Heart right ventricle (tissue), 16 donors: ENCODE results near the gene GOT1. TPM values are rescaled to one million over a fixed set of nuclear protein-coding genes. Genes with fewer than 3 reads are reported as not detected.

Source experiments
- ATAC-seq, 8 donors: fragments of 200-7000 bp; cut with Tn5 transposase; one replicate each; pipeline ENCODE4 v1.9.1; 2020; ENCODE audit warnings: mild to moderate bottlenecking in 8 of 8, moderate library complexity in 8 of 8, moderate number of reproducible peaks in 1 of 8
- DNase-seq, 2 donors: peaks; one replicate each; pipeline ENCODE4 v3.0.0-alpha.2; 2020
- H3K27ac ChIP-seq, 10 donors: fragments of 200-600 bp; sonication (generic) in 2 of 10; one replicate each; pipeline versions ENCODE4 v1.5.0 to v1.8.0; 2020 to 2022; ENCODE audit warnings: mild to moderate bottlenecking in 3 of 10
- H3K27me3 ChIP-seq, 7 donors: fragments of 200-600 bp; one replicate each; pipeline ENCODE4 v1.8.0; 2021 to 2022; ENCODE audit warnings: mild to moderate bottlenecking in 2 of 7
- H3K36me3 ChIP-seq, 9 donors: fragments of 200-600 bp; sonication (generic) in 1 of 9; one replicate each; pipeline versions ENCODE4 v1.5.0 to v1.8.0; 2020 to 2022; ENCODE audit warnings: mild to moderate bottlenecking in 2 of 9
- H3K4me1 ChIP-seq, 9 donors: fragments of 200-600 bp; sonication (generic) in 1 of 9; one replicate each; pipeline versions ENCODE4 v1.5.0 to v1.8.0; 2020 to 2022; ENCODE audit warnings: mild to moderate bottlenecking in 4 of 9
- H3K4me3 ChIP-seq, 10 donors: fragments of 200-600 bp; sonication (generic) in 2 of 10; one replicate each; pipeline versions ENCODE4 v1.5.0 to v1.8.0; 2020 to 2022; ENCODE audit warnings: mild to moderate bottlenecking in 7 of 10, moderate library complexity in 2 of 10
- H3K9me3 ChIP-seq, 11 donors: fragments of 200-600 bp in 10 of 11; sonication (generic) in 2 of 11; one replicate each; pipeline versions ENCODE4 v1.5.0 to v1.8.0; 2013 to 2022; ENCODE audit warnings: mild to moderate bottlenecking in 2 of 11, control low read depth in 1 of 11, moderate library complexity in 1 of 11
- CTCF ChIP-seq, 9 donors: fragments of 200-600 bp; sonication (generic) in 2 of 9; IDR thresholded peaks; one replicate each; pipeline versions ENCODE4 v1.5.0 to v1.8.0; 2021 to 2022; ENCODE audit warnings: antibody characterized with exemption in 9 of 9, mild to moderate bottlenecking in 5 of 9, moderate library complexity in 1 of 9
- WGBS, 2 donors: extraction: QIAGEN DNeasy Blood & Tissue Kit; methylation state at CpG; one replicate each; pipeline ENCODE4 v1.1.7; 2013; ENCODE audit warnings: inconsistent platforms in 1 of 2; 5-methylcytosine and 5-hydroxymethylcytosine counted together
- intact Hi-C, 10 donors: fragments of 100-400 bp; cut with DNase I; formaldehyde crosslinking; loops; one replicate each; pipeline versions ENCODE4 v1.11.1 to v1.14.2; 2022
- polyA plus RNA-seq, 2 donors: library from polyadenylated mRNA; stranded (reverse); fragments of 200-250 nt; gene quantifications; one replicate each; pipeline ENCODE4 v1.2.3, GENCODE V29; 2013
- total RNA-seq, 10 donors: library from RNA; stranded (reverse); fragmentation: NEBNext Ultra II Directional in 3 of 10; extraction: Animal tissue kit (Norgen Biotek cat#: 25700) in 3 of 10; gene quantifications; one replicate each; pipeline versions ENCODE4 v1.2.1 to v1.2.4, GENCODE V29; 2021 to 2023
- donor health status: Arrhythmogenic right ventricular cardiomyopathy.
- donor health status: ischemic (EF 13 %, LVEDD 7.1; RV severe dilation, severe dysfunction).
- donor health status: healthy with polysubstance abuse.
- donor health status: DM: no; HTN: yes; CAD: no.
- donor health status: DM: no; HTN: no; CAD: no.
- donor health status: ischemic (EF 25% LVEDD 6.9; RV normal size, moderate dysfunction).
- donor health status: ischemic (EF 25% LVEDD 5.7; RV mildly dilated, moderate dysfunction).
- donor health status: healthy.
- donor health status: DM: yes; HTN: yes; CAD: no.
- donor health status: Ischemic cardiomyopathy.
- donor health status: ischemic (EF 35%, LVEDD 5.7; RV mildly dilated, moderate dysfunction).
- donor health status: nonischemic (EF 11% LVEDD 7.7; RV severe dilation, severe dysfunction).
- donor health status: DM: yes; HTN: yes; CAD: no.
- donor health status: PGD.
- donor health status: ischemic (EF 29% LVEDD 5.4; RV normal size, mild dysfunction).
- donor health status: nonischemic (EF 23%, LVEDD 6.1; RV moderate dilation, normal function).

Gene GOT1
- total and polyA plus RNA-seq, 12 donors, result 114 to 669 (median 561) TPM

DNA sequence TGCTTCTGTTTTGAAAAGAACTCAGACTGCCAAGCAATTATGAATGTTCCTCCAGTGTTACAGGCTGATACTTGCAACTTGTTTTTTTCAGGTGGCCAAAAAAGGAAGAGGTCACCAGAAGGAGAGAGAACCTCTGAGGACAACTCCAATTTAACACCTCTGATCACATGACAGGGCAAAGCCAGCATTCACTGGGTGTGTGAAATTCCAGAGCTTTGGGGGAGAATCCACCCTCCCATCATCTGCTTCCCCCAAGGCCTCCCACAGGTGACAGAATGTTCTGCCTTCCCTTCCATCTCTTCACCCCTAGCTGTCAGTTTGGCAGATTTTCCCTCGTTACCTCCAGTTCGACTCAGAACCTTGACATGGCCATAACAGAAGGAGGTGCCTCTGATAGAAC, 39.1 kb downstream of the GOT1 start:
- no peaks in the 10 kb centered on the region for H3K9me3 ChIP-seq
- no peak for DNase-seq
- H3K27ac ChIP-seq, result peak overlapping the region in 1 of 10 donors; percentile 4
- H3K4me1 ChIP-seq, result peaks cover 0 to 66% (median 19%) of the 10 kb centered on the region in 9 donors
- WGBS, 2 donors, result 49 to 63% methylated on average over 2 of the region's 2 CpGs
- no peak overlapping the region for H3K4me3 ChIP-seq
- no peaks in the 10 kb centered on the region for H3K27me3 ChIP-seq
- intact Hi-C loops, result loop anchor here in 8 of 10 donors (2.0 to 5.0 kb wide), 5 partner anchors 41 to 316 kb away; partner anchors contain the start of gene GOT1 (in 3 of the 8)
- peaks cover 0 to 25% (median under 1%) of the 10 kb centered on the region in 9 donors for H3K36me3 ChIP-seq
- peak in 3 of 8 donors; percentile 1 to 59 (median 4) for ATAC-seq
- TF ChIP-seq CTCF (IDR thresholded peaks at IDR 0.05), result no peak

DNA sequence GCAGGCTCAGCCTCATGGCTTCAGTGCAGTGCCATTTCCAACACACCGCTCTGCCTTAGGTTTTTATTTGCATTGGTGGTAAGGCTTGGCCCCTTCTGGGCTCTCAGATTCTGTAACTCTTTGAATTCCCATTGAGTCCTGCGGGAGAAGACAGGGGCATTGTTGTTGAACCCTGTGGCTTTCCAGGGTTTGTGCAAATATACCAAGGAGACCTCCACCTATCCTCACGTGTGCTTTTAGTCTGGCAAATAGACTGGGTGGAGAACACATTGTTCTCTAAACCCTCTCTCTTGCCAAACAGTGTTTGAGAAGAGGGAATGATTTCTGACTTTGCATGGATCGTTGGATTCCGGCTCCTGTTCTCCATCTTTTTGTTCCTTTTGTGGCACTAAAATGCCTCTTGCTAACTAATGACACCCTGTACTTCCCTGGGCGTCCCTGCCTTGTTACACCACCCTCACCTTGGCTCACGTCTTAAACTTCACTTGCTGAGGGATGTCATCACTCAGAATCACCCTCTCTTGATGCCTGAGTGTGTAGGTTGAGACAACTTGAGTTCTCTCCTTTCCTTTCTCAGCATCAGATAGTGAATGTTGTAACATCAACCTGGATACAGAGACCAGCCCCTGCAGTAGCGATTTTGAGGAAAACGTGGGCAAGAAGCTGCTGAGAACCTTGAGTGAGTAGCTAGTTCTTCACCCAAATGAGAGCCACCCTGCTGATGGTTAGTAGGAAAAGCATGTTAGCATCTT, 40.5 kb downstream of the GOT1 start:
- ATAC-seq, result no peak
- intact Hi-C loops, result loop anchor here in 8 of 10 donors (2.0 to 5.0 kb wide), 6 partner anchors 42 to 317 kb away; partner anchors contain the start of gene GOT1 (in 3 of the 8)
- Histone ChIP-seq H3K4me3 (no peak overlapping the region), H3K4me1 (peaks cover 0 to 52% (median 13%) of the 10 kb centered on the region in 9 donors), H3K36me3 (peaks cover 0 to 14% (median 0%) of the 10 kb centered on the region in 9 donors), H3K9me3 (no peaks in the 10 kb centered on the region), H3K27me3 (no peaks in the 10 kb centered on the region), H3K27ac (no peak overlapping the region)
- TF ChIP-seq CTCF (IDR thresholded peaks at IDR 0.05), result no peak
- WGBS, 2 donors, result 74 to 86% methylated on average over 9 of the region's 9 CpGs
- no peak for DNase-seq

DNA sequence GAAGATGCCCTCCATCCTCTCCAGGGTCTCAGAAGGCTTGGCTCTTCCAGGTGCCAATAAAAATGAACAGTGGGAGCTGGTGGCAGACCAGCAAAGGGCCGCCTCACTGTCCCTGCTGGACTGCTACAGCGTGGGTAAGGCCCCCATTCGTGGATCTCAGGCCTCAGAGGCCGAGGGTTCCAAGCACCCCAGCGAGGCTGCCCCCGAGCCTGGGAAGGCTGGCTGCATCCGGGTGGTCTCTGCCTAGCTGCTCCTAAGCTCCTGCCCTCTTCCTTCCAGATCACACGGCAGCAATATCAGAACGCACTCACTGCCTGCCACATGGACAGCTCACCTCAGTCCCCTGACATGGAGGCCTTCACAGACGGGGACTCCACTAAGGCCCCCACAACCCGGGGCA, 42.9 kb downstream of the GOT1 start:
- DNase-seq (no peak), ATAC-seq (peak in 1 of 8 donors; percentile 7)
- no peaks in the 10 kb centered on the region for H3K9me3 ChIP-seq
- H3K4me1 ChIP-seq, result peaks cover 0 to 30% (median 9%) of the 10 kb centered on the region in 9 donors
- WGBS, 2 donors, result 76 to 83% methylated on average over 11 of the region's 11 CpGs
- no peak overlapping the region for H3K4me3 ChIP-seq
- H3K36me3 ChIP-seq, result no peaks in the 10 kb centered on the region
- H3K27me3 ChIP-seq, result peaks cover 0 to 8% (median 0%) of the 10 kb centered on the region in 7 donors
- intact Hi-C loops, result loop anchor here in 1 of 10 donors (5.0 kb wide), 1 partner anchor 210 kb away; no protein-coding TSS in a partner anchor
- no peak for TF ChIP-seq CTCF (IDR thresholded peaks at IDR 0.05)
- H3K27ac ChIP-seq, result no peak overlapping the region

- no peak for TF ChIP-seq CTCF (IDR thresholded peaks at IDR 0.05)
- 60 to 65% methylated on average over 4 of the region's 4 CpGs for WGBS, 2 donors
- H3K4me3 ChIP-seq, result no peak overlapping the region
- no peak overlapping the region for H3K27ac ChIP-seq
- H3K4me1 ChIP-seq, result peaks cover 0 to 25% (median 9%) of the 10 kb centered on the region in 9 donors
- H3K36me3 ChIP-seq, result no peaks in the 10 kb centered on the region
- no peaks in the 10 kb centered on the region for H3K9me3 ChIP-seq
- ATAC-seq (no peak), DNase-seq (no peak)
- intact Hi-C loops, result loop anchor here in 1 of 10 donors (5.0 kb wide), 1 partner anchor 210 kb away; no protein-coding TSS in a partner anchor
- H3K27me3 ChIP-seq, result peaks cover 0 to 12% (median 0%) of the 10 kb centered on the region in 7 donors
Measured at GRCh38 chr10:99387071-99387470, 43.4 kb downstream of the GOT1 start.
